A673 (cell line): ENCODE measurements around the gene GNG7. TPM values are rescaled to one million over a fixed set of nuclear protein-coding genes. Genes with fewer than 3 reads are reported as not detected.
"Not testable (repeated sequence)": the region's sequence is repeated elsewhere in the genome, so short reads cannot be mapped to it uniquely, and the experiment has no call there.

ENCODE experiments used
- BruUV-seq: library from RNA; stranded (reverse); fragments of 400-500 nt; replicated peaks from 2 replicates; lab custom pipeline; 2021; lab: Mats Ljungman, UMichigan
- CTCF ChIA-PET: fragments of 300-600 bp; sonication (Branson Sonifier 250); formaldehyde crosslinking; loops from one replicate; lab custom pipeline; 2022; ENCODE audit warnings: antibody characterized with exemption; lab: Charles Lee
- POLR2A ChIA-PET: fragments of 300-600 bp; sonication (Branson Sonifier 250); formaldehyde crosslinking; loops from one replicate; lab custom pipeline; 2022; ENCODE audit warnings: antibody characterized with exemption; ENCODE audit not compliant: low non-redundant PET; lab: Charles Lee
- DNase-seq: peaks from one replicate; pipeline ENCODE4 v3.0.0-alpha.2; 2015; ENCODE audit warnings: low spot score
- H3K27ac ChIP-seq: fragments of 200-600 bp; sonication (generic); 2 replicates; pipeline ENCODE4 v1.5.1; 2016; ENCODE audit warnings: mixed run types, low read depth, mild to moderate bottlenecking, mixed read lengths, antibody characterized with exemption, low read length; ENCODE audit not compliant: poor library complexity, severe bottlenecking
- H3K27me3 ChIP-seq: fragments of 200-600 bp; sonication (generic); replicated peaks from 2 replicates; pipeline ENCODE4 v1.6.1; 2017; ENCODE audit warnings: mixed run types, low read depth, mild to moderate bottlenecking, mixed read lengths, antibody characterized with exemption, low read length; ENCODE audit not compliant: insufficient read depth, poor library complexity
- H3K36me3 ChIP-seq: fragments of 200-600 bp; sonication (generic); 2 replicates; pipeline ENCODE4 v1.6.1; 2016; ENCODE audit warnings: mixed run types, mild to moderate bottlenecking, mixed read lengths, antibody characterized with exemption, low read length; ENCODE audit not compliant: insufficient read depth, poor library complexity, severe bottlenecking
- H3K4me1 ChIP-seq: fragments of 200-600 bp; sonication (generic); 2 replicates; pipeline ENCODE4 v1.6.1; 2017; ENCODE audit warnings: mixed run types, mild to moderate bottlenecking, mixed read lengths, antibody characterized with exemption, low read length; ENCODE audit not compliant: insufficient read depth, poor library complexity, severe bottlenecking
- H3K4me3 ChIP-seq: fragments of 200-600 bp; sonication (generic); 2 replicates; pipeline ENCODE4 v1.5.1; 2016; ENCODE audit warnings: low read depth, mixed run types, mild to moderate bottlenecking, mixed read lengths, low read length; ENCODE audit not compliant: poor library complexity, severe bottlenecking
- H3K9me3 ChIP-seq: fragments of 200-600 bp; sonication (generic); 2 replicates; pipeline ENCODE4 v1.6.1; 2016; ENCODE audit warnings: mixed run types, low read depth, mild to moderate bottlenecking, mixed read lengths, antibody characterized with exemption, low read length; ENCODE audit not compliant: poor library complexity, severe bottlenecking
- EZH2 ChIP-seq: fragments of 200-600 bp; sonication (generic); IDR thresholded peaks from 2 replicates; pipeline ENCODE4 v1.6.1; 2017; ENCODE audit warnings: borderline replicate concordance, low read depth, mild to moderate bottlenecking, mixed read lengths, antibody characterized with exemption, low read length; ENCODE audit not compliant: poor library complexity, severe bottlenecking
- intact Hi-C: fragments of 100-400 bp; cut with micrococcal nuclease; formaldehyde crosslinking; loops from one replicate; pipeline ENCODE4 v1.10.0; 2022; ENCODE audit not compliant: unreplicated experiment
- total RNA-seq: library from RNA; stranded (reverse); gene quantifications from 2 replicates; pipeline ENCODE4 v1.2.3, GENCODE V29; 2021
- TF ChIP-seq, protein P1 (sequence below): fragments of 300-800, 200-600 bp; sonication (generic); conservative IDR thresholded peaks from 2 replicates; pipeline ENCODE4 v1.5.1; 2017; ENCODE audit warnings: low read depth, mild to moderate bottlenecking, antibody characterized with exemption, low read length, moderate library complexity, mixed read lengths

Gene GNG7
- total RNA-seq, 1 experiment from 2014 or later: 0.30 TPM

DNA sequence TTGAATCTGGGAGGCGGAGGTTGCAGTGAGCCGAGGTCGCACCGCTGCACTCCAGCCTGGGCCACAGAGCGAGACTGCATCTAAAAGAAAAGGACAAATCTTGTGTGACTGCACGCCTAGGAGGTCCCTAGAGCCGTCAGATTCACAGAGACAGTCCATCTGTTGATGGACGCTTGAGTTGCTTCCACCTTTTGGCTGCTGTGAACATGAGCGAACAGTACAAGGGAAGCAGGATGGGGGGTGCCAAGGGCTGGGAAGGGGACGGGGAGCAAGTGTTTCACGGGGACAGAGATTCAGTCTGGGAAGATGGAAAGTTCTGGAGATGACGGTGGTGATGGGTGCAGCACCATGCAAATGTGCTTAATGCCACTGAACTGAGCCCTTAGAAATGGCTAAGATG, 78.7 kb downstream of the GNG7 start:
- no peak overlapping the region for H3K4me3 ChIP-seq
- CTCF ChIA-PET: no interaction called here
- no peaks in the 10 kb centered on the region for H3K9me3 ChIP-seq
- POLR2A ChIA-PET: no interaction called here
- no TSS peak for BruUV-seq
- no peaks in the 10 kb centered on the region for H3K27me3 ChIP-seq
- H3K36me3 ChIP-seq: no peaks in the 10 kb centered on the region
- H3K4me1 ChIP-seq: no peaks in the 10 kb centered on the region
- TF ChIP-seq, protein P1, sequence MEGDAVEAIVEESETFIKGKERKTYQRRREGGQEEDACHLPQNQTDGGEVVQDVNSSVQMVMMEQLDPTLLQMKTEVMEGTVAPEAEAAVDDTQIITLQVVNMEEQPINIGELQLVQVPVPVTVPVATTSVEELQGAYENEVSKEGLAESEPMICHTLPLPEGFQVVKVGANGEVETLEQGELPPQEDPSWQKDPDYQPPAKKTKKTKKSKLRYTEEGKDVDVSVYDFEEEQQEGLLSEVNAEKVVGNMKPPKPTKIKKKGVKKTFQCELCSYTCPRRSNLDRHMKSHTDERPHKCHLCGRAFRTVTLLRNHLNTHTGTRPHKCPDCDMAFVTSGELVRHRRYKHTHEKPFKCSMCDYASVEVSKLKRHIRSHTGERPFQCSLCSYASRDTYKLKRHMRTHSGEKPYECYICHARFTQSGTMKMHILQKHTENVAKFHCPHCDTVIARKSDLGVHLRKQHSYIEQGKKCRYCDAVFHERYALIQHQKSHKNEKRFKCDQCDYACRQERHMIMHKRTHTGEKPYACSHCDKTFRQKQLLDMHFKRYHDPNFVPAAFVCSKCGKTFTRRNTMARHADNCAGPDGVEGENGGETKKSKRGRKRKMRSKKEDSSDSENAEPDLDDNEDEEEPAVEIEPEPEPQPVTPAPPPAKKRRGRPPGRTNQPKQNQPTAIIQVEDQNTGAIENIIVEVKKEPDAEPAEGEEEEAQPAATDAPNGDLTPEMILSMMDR: no peak
- TF ChIP-seq EZH2: no peak
- intact Hi-C loops: no loop called here
- no peak overlapping the region for H3K27ac ChIP-seq
- DNase-seq: no peak

DNA sequence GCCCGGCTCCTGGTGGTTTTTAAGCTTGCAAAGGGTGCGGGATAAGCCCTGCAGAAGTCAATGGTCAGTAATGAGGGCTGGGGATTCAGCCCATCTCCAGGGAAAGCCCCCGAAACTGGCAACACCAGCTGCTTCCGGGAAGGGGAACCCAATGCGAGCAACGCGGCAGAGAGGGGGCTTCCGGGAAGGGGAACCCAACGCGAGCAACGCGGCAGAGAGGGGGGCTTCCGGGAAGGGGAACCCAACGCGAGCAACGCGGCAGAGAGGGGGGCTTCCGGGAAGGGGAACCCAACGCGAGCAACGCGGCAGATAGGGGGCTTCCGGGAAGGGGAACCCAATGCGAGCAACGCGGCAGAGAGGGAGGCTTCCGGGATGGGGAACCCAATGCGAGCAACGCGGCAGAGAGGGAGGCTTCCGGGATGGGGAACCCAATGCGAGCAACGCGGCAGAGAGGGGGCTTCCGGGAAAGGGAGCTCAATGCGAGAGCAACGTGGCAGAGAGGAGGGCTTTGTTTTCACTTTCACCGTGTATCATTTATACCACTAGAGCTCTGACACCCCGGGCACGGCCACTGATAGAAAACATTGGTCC, 80.0 kb downstream of the GNG7 start:
- H3K27me3 ChIP-seq, DNase-seq, H3K36me3 ChIP-seq, intact Hi-C loops, H3K27ac ChIP-seq, H3K4me3 ChIP-seq, H3K4me1 ChIP-seq, BruUV-seq, H3K9me3 ChIP-seq: not testable (repeated sequence)
- CTCF ChIA-PET: interaction anchor here (0.7 to 1.3 kb wide), 2 partner anchors 15 to 466 kb away, joined by 3 to 5 read pairs; no protein-coding TSS in a partner anchor
- POLR2A ChIA-PET: interaction anchor here (1.0 kb wide), 1 partner anchor 147 kb away, joined by 3 read pairs; the partner anchor contains the start of gene GADD45B

DNA sequence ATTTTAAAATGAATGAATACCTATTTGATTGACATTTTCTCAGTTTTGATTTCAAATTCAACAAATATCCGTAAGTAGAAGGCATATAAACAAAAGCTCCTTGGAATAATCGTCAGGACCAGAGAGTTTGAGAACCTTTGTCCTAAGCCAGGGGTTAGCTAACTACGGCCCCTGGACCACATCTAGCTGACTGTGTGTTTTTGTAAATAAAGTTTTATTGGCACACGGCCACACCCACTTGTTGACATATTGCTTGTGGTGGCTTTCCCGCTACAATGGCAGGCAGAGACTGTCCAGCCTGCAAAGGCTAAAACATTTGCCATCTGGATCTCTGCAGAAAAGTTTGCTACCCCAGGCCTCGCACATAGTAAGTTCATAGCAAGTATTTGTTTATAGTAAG, 83.4 kb downstream of the GNG7 start:
- Histone ChIP-seq H3K4me1 (no peaks in the 10 kb centered on the region), H3K9me3 (no peaks in the 10 kb centered on the region), H3K27ac (no peak overlapping the region), H3K4me3 (no peak overlapping the region), H3K36me3 (no peaks in the 10 kb centered on the region), H3K27me3 (no peaks in the 10 kb centered on the region)
- no TSS peak for BruUV-seq
- POLR2A ChIA-PET: no interaction called here
- no peak for TF ChIP-seq EZH2
- TF ChIP-seq, protein P1: no peak
- DNase-seq: no peak
- CTCF ChIA-PET: no interaction called here
- intact Hi-C loops: loop anchor here (10.0 kb wide), 2 partner anchors 224 to 464 kb away; partner anchors contain the start of gene AP3D1

DNA sequence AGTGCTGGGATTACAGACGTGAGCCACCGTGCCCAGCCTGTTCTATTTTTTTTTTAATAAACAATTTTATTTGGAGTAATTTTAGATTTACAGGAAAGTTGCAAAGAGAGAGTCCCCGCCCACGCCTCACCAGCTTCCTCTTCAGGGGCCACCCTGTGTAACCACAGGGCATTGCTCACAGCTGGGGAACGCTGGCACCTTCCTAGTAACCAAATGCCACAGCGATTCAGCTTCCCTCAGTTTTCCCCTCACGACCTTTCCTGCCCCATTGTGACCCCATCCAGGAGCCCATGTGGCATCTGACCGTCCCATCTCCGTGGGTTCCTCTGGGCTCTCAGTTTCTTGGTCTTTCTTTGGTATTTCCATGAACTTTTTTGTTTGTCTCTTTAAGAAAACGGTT, 83.9 kb downstream of the GNG7 start:
- no peak for TF ChIP-seq EZH2
- TF ChIP-seq, protein P1: no peak
- H3K27me3 ChIP-seq: no peaks in the 10 kb centered on the region
- POLR2A ChIA-PET: no interaction called here
- DNase-seq: no peak
- H3K4me1 ChIP-seq: no peaks in the 10 kb centered on the region
- intact Hi-C loops: loop anchor here (10.0 kb wide), 2 partner anchors 224 to 464 kb away; partner anchors contain the start of gene AP3D1
- no peaks in the 10 kb centered on the region for H3K9me3 ChIP-seq
- H3K4me3 ChIP-seq: no peak overlapping the region
- H3K27ac ChIP-seq: no peak overlapping the region
- CTCF ChIA-PET: interaction anchor here (0.6 kb wide), 2 partner anchors 21 to 222 kb away, joined by 3 read pairs; partner anchors contain the start of gene ZNF555
- no peaks in the 10 kb centered on the region for H3K36me3 ChIP-seq
- BruUV-seq: no TSS peak
